BLaER1 (cell line): ENCODE measurements around the gene PDE4A.

Experiments
- H3K27ac ChIP-seq: shearing (Covaris generic); formaldehyde crosslinking; 2 replicates; pipeline ENCODE4 v1.8.1; 2022
- H3K27me3 ChIP-seq: shearing (Covaris generic); formaldehyde crosslinking; 2 replicates; pipeline ENCODE4 v1.8.1; 2022
- H3K36me3 ChIP-seq: shearing (Covaris generic); formaldehyde crosslinking; 2 replicates; pipeline ENCODE4 v1.8.1; 2022
- H3K4me1 ChIP-seq: shearing (Covaris generic); formaldehyde crosslinking; 2 replicates; pipeline ENCODE4 v1.8.1; 2022
- H3K4me2 ChIP-seq: shearing (Covaris generic); formaldehyde crosslinking; 2 replicates; pipeline ENCODE4 v1.8.1; 2022
- H3K4me3 ChIP-seq: shearing (Covaris generic); formaldehyde crosslinking; 2 replicates; pipeline ENCODE4 v1.8.1; 2022
- H3K9ac ChIP-seq: shearing (Covaris generic); formaldehyde crosslinking; 2 replicates; pipeline ENCODE4 v1.8.1; 2022
- H3K9me3 ChIP-seq: shearing (Covaris generic); formaldehyde crosslinking; 2 replicates; pipeline ENCODE4 v1.8.1; 2022
- H4K20me1 ChIP-seq: shearing (Covaris generic); formaldehyde crosslinking; 2 replicates; pipeline ENCODE4 v1.8.1; 2022
- Cebpa-rat ChIP-seq: shearing (Covaris generic); IDR thresholded peaks from 2 replicates; pipeline ENCODE4 v1.8.1; 2022

PDE4A gene

DNA sequence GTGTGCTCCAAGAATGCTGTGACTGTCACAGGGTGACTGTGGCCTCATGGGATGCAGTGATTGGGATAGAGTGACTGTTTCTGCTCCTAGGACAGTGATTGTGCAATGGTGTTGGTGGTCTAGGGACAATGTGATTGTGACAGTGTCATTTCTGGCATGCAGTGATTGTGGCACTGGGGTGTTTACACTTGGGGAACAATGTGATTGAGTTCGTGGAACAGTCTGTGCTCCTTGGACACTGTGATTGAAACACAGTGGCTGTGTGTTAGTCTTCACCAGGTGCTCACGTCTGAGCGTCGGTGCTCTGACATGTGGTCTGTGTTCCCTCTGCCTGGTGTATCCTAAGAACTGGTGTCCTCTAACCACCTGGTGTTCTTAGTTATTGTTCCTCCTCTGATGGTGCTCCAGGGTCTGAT lies 1.7 kb downstream of the PDE4A start:
- no peaks in the 10 kb centered on the region for H3K27me3 ChIP-seq
- peak overlapping the region; percentile 92 for H3K9ac ChIP-seq
- TF ChIP-seq Cebpa-rat: peak; percentile 72; the same call in 1 of the 2 replicates
- H4K20me1 ChIP-seq: peaks cover 78% of the 10 kb centered on the region
- no peaks in the 10 kb centered on the region for H3K9me3 ChIP-seq
- H3K4me1 ChIP-seq: peaks cover 76% of the 10 kb centered on the region
- no peaks in the 10 kb centered on the region for H3K36me3 ChIP-seq
- H3K27ac ChIP-seq: no peak overlapping the region
- H3K4me3 ChIP-seq: peak overlapping the region; percentile 95
- peak overlapping the region; percentile 93 for H3K4me2 ChIP-seq

DNA sequence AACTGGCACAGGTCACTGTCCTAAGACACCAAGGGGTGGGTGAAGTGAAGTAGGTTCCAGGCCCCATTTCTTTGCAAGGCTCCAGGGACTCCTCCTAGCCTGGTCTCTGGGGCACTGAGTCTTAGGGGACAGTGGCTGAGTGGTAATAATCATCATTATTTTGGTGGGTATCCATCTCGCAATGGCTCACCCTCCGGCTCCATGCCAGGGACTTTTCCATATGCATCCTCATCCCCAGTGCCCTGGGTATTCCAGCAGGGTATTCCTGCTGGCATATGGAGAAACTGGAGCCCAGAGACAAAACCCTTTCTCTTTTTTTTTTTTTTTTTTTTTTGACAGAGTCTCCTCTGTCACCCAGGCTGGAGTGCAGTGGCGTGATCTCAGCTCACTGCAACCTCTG lies 2.5 kb downstream of the PDE4A start:
- no peaks in the 10 kb centered on the region for H3K36me3 ChIP-seq
- H3K27ac ChIP-seq: no peak overlapping the region
- H3K4me3 ChIP-seq: no peak overlapping the region
- peak overlapping the region; percentile 93 for H3K4me2 ChIP-seq
- H3K9me3 ChIP-seq: no peaks in the 10 kb centered on the region
- H3K27me3 ChIP-seq: no peaks in the 10 kb centered on the region
- peaks cover 76% of the 10 kb centered on the region for H3K4me1 ChIP-seq
- peaks cover 79% of the 10 kb centered on the region for H4K20me1 ChIP-seq
- no peak for TF ChIP-seq Cebpa-rat
- no peak overlapping the region for H3K9ac ChIP-seq

DNA sequence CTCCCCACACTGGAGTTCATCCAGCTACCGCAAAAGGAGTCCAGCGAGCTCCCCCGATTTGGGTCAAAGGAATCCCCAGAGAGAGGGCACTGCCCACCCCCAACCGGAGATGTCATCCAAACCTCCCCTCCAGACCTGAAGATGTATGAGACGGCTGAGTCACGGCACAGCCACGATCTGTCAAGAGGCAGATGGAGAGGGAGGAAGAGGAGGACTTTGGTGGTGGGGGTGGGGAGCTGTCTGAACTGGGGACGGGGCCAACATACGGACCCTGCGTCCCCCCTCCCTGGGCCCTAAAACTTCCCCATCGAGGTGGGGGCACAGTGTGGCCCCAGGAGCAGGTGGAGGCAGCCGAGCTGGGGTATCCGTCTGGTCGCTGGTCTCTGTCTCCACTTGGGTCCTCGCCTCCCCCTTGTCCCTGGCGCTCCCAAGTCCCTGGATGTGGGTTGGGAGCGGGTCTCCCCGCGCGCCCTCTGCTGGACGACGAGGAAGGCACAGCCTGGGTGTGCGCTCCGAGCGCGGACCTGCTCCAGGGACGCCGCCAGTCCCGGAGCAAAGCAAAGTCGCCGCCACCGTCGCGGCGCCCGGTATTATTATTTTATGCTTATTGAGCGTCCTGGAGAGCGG lies 3.8 kb downstream of the PDE4A start:
- peak overlapping the region; percentile 39 for H3K27ac ChIP-seq
- no peaks in the 10 kb centered on the region for H3K9me3 ChIP-seq
- peaks cover 80% of the 10 kb centered on the region for H3K4me1 ChIP-seq
- H3K4me2 ChIP-seq: peak overlapping the region; percentile 98
- peaks cover 85% of the 10 kb centered on the region for H4K20me1 ChIP-seq
- no peaks in the 10 kb centered on the region for H3K36me3 ChIP-seq
- H3K27me3 ChIP-seq: no peaks in the 10 kb centered on the region
- no peak for TF ChIP-seq Cebpa-rat
- H3K4me3 ChIP-seq: peak overlapping the region; percentile 63
- peak overlapping the region; percentile 77 for H3K9ac ChIP-seq

DNA sequence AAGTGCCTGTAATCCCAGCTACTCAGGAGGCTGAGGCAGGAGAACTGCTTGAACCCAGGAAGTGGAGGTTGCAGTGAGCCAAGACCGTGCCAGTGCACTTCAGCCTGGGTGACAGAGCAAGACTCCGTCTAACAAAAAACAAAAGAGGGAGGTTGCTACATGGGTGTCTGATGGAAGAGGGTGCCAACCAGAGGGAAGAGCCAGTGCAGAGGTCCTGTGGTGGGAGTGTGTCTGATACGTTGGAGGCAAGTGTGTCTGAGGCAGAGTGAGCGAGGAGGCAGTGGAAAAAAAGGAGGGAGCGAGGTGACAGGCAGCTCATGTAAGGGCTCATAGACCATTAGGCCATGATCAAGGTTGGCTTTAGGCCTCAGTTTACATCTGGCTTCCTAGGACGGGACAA lies 6.8 kb downstream of the PDE4A start:
- no peak overlapping the region for H3K4me3 ChIP-seq
- H3K9me3 ChIP-seq: no peaks in the 10 kb centered on the region
- no peaks in the 10 kb centered on the region for H3K36me3 ChIP-seq
- peaks cover 97% of the 10 kb centered on the region for H3K4me1 ChIP-seq
- no peaks in the 10 kb centered on the region for H3K27me3 ChIP-seq
- TF ChIP-seq Cebpa-rat: no peak
- H3K9ac ChIP-seq: no peak overlapping the region
- peaks cover 94% of the 10 kb centered on the region for H4K20me1 ChIP-seq
- peak overlapping the region; percentile 67 for H3K4me2 ChIP-seq
- H3K27ac ChIP-seq: peak overlapping the region; percentile 7; the same call in 1 of the 2 replicates

DNA sequence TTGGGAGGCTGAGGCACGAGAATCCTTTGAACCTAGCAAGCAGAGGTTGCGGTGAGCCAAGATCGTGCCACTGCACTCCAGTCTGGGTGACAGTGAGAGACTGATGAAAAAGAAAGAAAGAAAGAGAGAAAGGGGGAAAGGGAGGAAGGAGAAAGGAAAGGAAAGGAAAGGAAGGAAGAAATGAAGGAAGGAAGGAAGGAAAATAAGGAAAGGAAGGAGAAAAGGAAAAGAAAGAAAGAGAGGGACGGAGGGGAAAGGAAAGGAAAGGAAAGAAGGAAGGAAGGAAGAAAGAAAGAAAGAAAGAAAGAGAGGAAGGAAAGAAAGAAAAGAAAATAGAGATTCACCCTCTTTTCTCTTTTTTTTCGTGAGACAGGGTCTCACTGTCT lies 8.7 kb downstream of the PDE4A start:
- TF ChIP-seq Cebpa-rat: no peak
- Histone ChIP-seq H3K9ac (no peak overlapping the region), H3K4me2 (peak overlapping the region; percentile 67), H3K36me3 (no peaks in the 10 kb centered on the region), H4K20me1 (peaks cover 92% of the 10 kb centered on the region), H3K4me3 (no peak overlapping the region), H3K9me3 (no peaks in the 10 kb centered on the region), H3K4me1 (peaks cover 97% of the 10 kb centered on the region), H3K27ac (no peak overlapping the region), H3K27me3 (no peaks in the 10 kb centered on the region)

DNA sequence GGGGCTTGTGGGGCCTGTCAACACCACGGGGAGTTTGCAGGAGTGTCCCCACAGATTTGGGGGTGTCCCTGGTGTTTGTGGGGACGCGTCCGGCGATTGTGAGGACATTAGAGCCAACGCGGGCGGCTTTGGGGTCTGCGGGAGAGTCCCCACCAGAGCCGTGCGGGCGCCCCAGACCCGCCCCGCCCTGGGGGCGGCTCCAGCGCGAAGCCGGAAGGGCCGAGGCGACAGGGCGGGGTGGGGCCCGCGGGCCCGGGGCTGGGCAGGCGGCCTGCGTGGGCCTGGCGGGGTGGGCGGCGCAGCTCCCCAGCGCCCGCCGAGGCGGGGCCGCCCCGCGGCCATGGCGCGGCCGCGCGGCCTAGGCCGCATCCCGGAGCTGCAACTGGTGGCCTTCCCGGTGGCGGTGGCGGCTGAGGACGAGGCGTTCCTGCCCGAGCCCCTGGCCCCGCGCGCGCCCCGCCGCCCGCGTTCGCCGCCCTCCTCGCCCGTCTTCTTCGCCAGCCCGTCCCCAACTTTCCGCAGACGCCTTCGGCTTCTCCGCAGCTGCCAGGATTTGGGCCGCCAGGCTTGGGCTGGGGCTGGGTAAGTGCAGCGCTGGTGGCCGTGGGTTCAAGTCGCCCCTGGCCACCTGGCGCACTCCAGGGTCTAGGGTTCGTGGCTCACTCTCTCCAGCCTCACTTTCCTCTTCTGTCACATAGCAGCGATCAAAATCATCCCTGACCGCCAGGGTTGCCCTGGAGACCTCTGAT lies 10.3 kb downstream of the PDE4A start:
- Histone ChIP-seq H3K9me3 (no peaks in the 10 kb centered on the region), H4K20me1 (peaks cover 90% of the 10 kb centered on the region), H3K9ac (no peak overlapping the region), H3K36me3 (no peaks in the 10 kb centered on the region), H3K27me3 (no peaks in the 10 kb centered on the region), H3K4me2 (peak overlapping the region; percentile 95), H3K4me3 (no peak overlapping the region), H3K4me1 (peaks cover 97% of the 10 kb centered on the region), H3K27ac (no peak overlapping the region)
- TF ChIP-seq Cebpa-rat: no peak

DNA sequence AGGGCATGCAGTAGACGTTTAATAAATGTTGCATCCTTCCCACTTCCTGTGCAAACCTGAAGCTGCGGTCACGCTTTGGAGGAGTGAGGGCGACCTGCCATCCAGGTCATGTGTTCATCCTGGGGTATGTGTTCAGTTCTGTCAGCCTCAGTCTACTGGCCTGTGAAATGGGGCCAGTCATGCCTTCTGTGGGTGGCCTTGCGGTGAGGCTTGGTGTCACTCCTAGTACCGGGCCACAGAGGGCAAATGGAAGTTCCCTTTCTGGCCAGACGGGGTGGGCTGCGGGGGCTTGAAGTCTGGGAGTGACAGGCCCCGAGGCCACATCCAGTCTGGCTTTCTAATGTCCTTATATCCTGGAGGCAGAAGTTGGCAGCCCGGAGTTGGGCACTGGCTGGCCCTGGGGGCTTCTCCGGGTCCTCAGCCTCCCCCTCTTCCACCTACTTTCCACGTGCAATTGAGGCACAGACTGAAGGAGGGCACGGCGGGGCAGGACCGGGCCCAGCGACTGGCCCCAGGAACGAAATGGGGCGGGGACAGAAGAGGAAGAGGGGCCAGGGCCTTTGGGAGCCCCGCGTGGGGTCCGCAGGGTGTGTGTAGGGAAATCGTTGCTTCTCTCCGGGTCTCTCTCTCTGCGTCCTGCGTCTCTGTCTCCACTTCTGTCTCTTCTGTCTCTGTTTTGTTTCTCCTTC lies 11.1 kb downstream of the PDE4A start:
- H3K27me3 ChIP-seq: no peaks in the 10 kb centered on the region
- H3K27ac ChIP-seq: peak overlapping the region; percentile 73
- peaks cover 97% of the 10 kb centered on the region for H3K4me1 ChIP-seq
- no peak for TF ChIP-seq Cebpa-rat
- no peaks in the 10 kb centered on the region for H3K9me3 ChIP-seq
- peaks cover 88% of the 10 kb centered on the region for H4K20me1 ChIP-seq
- H3K4me2 ChIP-seq: peak overlapping the region; percentile 95
- H3K36me3 ChIP-seq: no peaks in the 10 kb centered on the region
- H3K4me3 ChIP-seq: peak overlapping the region; percentile 62
- peak overlapping the region; percentile 71 for H3K9ac ChIP-seq

DNA sequence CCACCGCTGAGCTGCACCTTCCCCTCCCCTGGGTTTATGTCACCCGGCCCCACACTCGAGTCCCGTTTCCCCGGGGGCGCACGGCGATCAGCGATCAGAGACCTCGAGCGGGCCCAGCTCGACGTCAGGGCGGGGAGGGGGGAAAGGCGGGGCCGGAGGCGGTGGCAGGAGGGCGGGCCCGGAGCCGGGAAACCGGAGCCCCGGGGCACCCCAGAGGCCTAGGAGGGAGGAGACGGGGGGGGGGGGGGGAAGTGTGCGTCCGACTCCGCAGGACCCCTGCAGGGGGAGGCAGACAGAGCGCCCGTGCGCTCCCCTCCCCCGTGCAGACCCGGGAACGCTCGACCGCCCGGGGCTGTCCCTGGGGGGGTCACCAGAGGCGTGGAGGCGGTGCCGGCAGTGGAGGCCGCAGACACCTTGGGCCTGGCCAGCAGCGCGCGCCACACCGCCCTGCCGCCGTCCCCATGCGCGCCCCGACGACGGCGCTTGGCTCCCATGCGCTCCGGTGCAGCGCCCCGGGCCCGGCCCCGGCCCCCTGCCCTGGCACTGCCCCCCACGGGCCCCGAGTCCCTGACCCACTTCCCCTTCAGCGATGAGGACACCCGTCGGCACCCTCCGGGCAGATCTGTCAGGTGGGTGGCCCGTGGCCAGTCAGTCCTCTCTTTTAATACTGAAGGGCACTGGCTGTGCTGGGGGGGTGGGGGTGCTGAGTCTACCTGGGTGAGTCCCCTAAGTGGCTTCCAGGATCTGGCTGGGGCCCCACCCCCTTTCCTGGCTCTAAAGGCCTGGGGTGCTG lies 11.8 kb downstream of the PDE4A start:
- peaks cover 90% of the 10 kb centered on the region for H3K4me1 ChIP-seq
- no peak for TF ChIP-seq Cebpa-rat
- peak overlapping the region; percentile 62 for H3K4me3 ChIP-seq
- no peaks in the 10 kb centered on the region for H3K9me3 ChIP-seq
- no peaks in the 10 kb centered on the region for H3K36me3 ChIP-seq
- H3K4me2 ChIP-seq: peak overlapping the region; percentile 95
- peaks cover 81% of the 10 kb centered on the region for H4K20me1 ChIP-seq
- H3K9ac ChIP-seq: peak overlapping the region; percentile 71
- no peaks in the 10 kb centered on the region for H3K27me3 ChIP-seq
- peak overlapping the region; percentile 73 for H3K27ac ChIP-seq

DNA sequence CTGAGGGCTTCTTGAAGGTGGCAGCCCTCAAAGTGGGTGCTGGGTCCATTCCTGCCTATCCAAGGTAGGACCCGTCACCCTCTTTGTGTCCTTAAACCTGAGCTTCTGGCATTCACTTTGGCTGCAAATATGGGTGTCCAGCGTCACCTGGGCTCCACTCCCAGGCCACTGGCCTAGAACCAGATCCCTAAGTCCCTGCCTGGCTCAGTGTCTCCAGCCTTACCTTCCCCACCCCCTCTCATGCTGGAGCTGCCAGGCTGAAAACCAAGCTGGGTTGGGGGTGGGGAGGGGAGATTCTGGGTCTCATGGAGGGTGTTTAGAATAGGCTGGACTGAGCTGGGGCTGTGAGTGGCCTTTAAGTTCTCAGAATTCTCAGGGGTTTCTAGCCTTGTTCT lies 12.4 kb downstream of the PDE4A start:
- Histone ChIP-seq H3K27ac (peak overlapping the region; percentile 63), H4K20me1 (peaks cover 75% of the 10 kb centered on the region), H3K36me3 (no peaks in the 10 kb centered on the region), H3K9me3 (no peaks in the 10 kb centered on the region), H3K4me1 (peaks cover 84% of the 10 kb centered on the region), H3K4me2 (peak overlapping the region; percentile 95), H3K9ac (peak overlapping the region; percentile 71), H3K27me3 (no peaks in the 10 kb centered on the region), H3K4me3 (peak overlapping the region; percentile 62)
- no peak for TF ChIP-seq Cebpa-rat
